ENCODE results near the gene CDC42BPA. TPM values are rescaled to one million over a fixed set of nuclear protein-coding genes. Genes with fewer than 3 reads are reported as not detected.

The CDC42BPA gene
- total RNA-seq, 4 donors from 2014 or later = 47.0 to 58.6 (median 54.8) TPM

DNA sequence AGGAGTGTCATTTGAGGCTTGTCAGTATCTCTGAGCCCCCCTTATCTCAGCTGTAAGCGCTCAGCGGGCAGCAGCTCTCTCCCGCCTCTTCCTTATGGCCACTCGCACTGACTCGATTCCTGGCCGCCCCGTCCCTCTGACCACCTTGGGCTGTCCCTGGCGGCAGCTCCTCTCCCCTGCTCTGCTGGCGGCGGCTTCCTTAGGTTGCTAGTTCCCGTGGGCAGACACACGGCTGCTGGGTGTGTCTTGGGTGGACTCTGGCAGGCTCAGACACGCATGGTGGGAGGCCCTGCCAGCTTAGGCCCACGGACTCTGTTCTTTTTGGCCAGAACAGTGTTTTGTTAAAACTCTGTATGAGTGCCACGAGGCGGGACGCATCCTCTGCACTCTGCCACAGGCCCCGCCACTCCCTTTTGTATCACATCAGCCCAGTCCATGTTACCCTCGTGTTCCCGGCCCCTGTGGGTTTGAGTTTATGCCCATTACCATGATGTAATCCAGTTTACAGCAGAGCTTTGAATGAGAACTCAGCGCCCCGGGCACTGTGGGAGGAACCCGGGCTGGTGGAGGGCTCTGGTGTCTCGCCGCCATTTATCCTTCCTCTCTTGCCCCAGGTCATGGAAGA lies 332.3 kb downstream of the CDC42BPA start:
- H3K27me3 ChIP-seq = no peaks in the 10 kb centered on the region
- DNase-seq (ENCODE audit: low spot score in 2 of 2) = no peak
- TF ChIP-seq EP300 (IDR thresholded peaks at IDR 0.05) (no peak), POLR2A (IDR thresholded peaks at IDR 0.05) (no peak)
- TF ChIP-seq, protein P1, sequence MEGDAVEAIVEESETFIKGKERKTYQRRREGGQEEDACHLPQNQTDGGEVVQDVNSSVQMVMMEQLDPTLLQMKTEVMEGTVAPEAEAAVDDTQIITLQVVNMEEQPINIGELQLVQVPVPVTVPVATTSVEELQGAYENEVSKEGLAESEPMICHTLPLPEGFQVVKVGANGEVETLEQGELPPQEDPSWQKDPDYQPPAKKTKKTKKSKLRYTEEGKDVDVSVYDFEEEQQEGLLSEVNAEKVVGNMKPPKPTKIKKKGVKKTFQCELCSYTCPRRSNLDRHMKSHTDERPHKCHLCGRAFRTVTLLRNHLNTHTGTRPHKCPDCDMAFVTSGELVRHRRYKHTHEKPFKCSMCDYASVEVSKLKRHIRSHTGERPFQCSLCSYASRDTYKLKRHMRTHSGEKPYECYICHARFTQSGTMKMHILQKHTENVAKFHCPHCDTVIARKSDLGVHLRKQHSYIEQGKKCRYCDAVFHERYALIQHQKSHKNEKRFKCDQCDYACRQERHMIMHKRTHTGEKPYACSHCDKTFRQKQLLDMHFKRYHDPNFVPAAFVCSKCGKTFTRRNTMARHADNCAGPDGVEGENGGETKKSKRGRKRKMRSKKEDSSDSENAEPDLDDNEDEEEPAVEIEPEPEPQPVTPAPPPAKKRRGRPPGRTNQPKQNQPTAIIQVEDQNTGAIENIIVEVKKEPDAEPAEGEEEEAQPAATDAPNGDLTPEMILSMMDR (IDR thresholded peaks at IDR 0.05) = no peak
- H3K27ac ChIP-seq = peak overlapping the region in 1 of 4 donors; percentile 13
- peaks cover 0 to 83% (median 10%) of the 10 kb centered on the region in 3 donors for H3K36me3 ChIP-seq
- 76 to 77% methylated on average over 23 to 25 of the region's 25 CpGs for WGBS, 2 donors
- H3K4me3 ChIP-seq = no peak overlapping the region
- peaks cover 0 to 13% (median 0%) of the 10 kb centered on the region in 4 donors for H3K4me1 ChIP-seq
- H3K9me3 ChIP-seq = peaks cover 0 to 8% (median 0%) of the 10 kb centered on the region in 4 donors

GRCh38 chr1:226985239-226985838 lies 333.0 kb downstream of the CDC42BPA start:
- Histone ChIP-seq H3K27ac (peak overlapping the region in 1 of 4 donors; percentile 13), H3K27me3 (no peaks in the 10 kb centered on the region), H3K4me3 (no peak overlapping the region), H3K9me3 (peaks cover 0 to 8% (median 0%) of the 10 kb centered on the region in 4 donors), H3K36me3 (peaks cover 0 to 84% (median 10%) of the 10 kb centered on the region in 3 donors), H3K4me1 (peaks cover 0 to 12% (median 3%) of the 10 kb centered on the region in 4 donors)
- 82 to 83% methylated on average over 18 to 20 of the region's 20 CpGs for WGBS, 2 donors
- no peak for DNase-seq (ENCODE audit: low spot score in 2 of 2)
- TF ChIP-seq, protein P1 (IDR thresholded peaks at IDR 0.05) = no peak
- TF ChIP-seq POLR2A (IDR thresholded peaks at IDR 0.05) (no peak), EP300 (IDR thresholded peaks at IDR 0.05) (no peak)

DNA sequence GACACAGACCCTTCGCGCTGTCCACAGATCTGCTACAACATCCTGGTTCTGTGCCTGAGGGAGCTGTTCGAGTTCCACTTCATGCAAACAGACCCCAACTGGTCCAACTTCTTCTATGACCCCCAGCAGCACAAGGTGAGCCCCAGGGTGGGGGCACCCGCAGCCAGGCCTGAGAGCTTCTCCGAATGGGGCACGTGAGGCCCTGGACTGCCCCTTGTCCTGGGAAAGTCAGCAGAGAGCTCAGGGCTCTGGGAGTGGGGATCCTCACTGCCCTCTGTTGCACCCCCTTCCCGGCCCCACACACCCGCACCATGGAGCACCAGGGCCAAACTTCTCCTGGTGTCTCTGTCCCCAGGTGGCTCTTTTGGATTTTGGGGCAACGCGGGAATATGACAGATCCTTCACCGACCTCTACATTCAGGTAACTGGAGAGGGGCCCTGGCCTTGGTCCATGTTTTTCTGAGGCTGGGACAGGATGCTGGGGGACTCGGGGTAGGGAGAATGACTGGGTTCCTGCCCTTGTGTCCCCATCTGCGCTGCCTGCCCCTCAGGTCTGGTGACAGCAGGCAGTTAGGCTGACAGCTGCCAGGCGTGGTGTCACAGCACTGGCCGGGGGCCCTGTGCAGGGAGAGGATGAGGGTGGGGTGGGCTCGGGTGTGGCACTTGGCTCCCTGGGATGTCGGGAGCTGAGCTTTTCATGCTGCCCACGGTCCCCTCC lies 333.6 kb downstream of the CDC42BPA start:
- 77 to 86% methylated on average over 13 to 14 of the region's 18 CpGs for WGBS, 2 donors
- H3K27ac ChIP-seq = no peak overlapping the region
- DNase-seq (ENCODE audit: low spot score in 2 of 2) = no peak

DNA sequence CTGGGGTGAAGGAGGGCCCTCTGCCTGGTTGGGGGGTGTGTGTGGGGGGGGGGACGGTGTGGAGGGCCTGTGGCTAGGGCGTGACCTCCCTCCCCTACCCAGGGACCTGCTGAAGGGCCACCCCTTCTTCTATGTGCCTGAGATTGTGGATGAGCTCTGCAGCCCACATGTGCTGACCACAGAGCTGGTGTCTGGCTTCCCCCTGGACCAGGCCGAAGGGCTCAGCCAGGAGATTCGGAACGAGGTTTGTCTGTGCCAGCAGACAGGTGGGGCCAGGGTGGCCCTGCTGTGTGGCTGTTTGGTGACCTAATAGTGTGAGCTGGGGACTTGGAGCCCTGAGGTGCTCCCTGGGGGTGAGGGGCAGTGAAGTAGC lies 334.3 kb downstream of the CDC42BPA start:
- Histone ChIP-seq H3K4me3 (no peak overlapping the region), H3K9me3 (peaks cover 0 to 8% (median 0%) of the 10 kb centered on the region in 4 donors), H3K27ac (no peak overlapping the region), H3K27me3 (no peaks in the 10 kb centered on the region), H3K4me1 (peaks cover 0 to 16% (median 0%) of the 10 kb centered on the region in 4 donors), H3K36me3 (peaks cover 0 to 87% (median 10%) of the 10 kb centered on the region in 3 donors)
- TF ChIP-seq POLR2A (IDR thresholded peaks at IDR 0.05) = no peak
- no peak for TF ChIP-seq EP300 (IDR thresholded peaks at IDR 0.05)
- TF ChIP-seq, protein P1 (IDR thresholded peaks at IDR 0.05) = no peak
- DNase-seq (ENCODE audit: low spot score in 2 of 2) = no peak
- WGBS, 2 donors = 57 to 85% methylated on average over 3 to 5 of the region's 5 CpGs

More for the DNA sequence above, 333.6 kb downstream of the CDC42BPA start:
- Histone ChIP-seq H3K36me3 (peaks cover 0 to 84% (median 10%) of the 10 kb centered on the region in 3 donors), H3K4me1 (peaks cover 0 to 12% (median 3%) of the 10 kb centered on the region in 4 donors), H3K4me3 (no peak overlapping the region), H3K27me3 (no peaks in the 10 kb centered on the region), H3K9me3 (peaks cover 0 to 8% (median 0%) of the 10 kb centered on the region in 4 donors)
- TF ChIP-seq POLR2A (IDR thresholded peaks at IDR 0.05) = no peak
- TF ChIP-seq, protein P1 (IDR thresholded peaks at IDR 0.05) = no peak
